Activated T-cell treated with anti-CD3 and anti-CD28 coated beads for 4 hours (primary cell): ENCODE results near the gene NR2E3.
"Not testable (repeated sequence)": the region's sequence is repeated elsewhere in the genome, so short reads cannot be mapped to it uniquely, and the experiment has no call there.

ENCODE experiments used
- DNase-seq: peaks from one replicate; pipeline ENCODE4 v3.0.0-alpha.2; 2020

The NR2E3 gene

DNA sequence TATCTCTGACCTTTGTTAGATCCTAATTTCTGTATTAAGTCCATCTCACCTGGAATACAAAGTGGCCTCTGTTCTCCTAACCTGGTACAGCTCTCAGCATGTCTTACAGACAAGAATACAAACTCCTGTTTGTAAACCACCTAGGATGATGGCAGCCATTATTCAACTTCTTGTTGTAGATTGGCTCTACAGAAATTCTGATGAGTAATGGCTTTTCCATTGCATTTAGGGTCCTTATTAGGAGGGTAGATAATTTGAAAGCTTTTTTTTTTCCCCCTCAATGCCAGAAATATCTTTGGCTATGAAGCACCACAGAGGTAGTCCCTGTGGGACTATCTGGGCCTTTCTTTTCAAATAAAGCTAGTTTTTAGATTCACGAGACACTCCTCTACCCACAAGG, 9.8 kb downstream of the NR2E3 start:
- DNase-seq = no peak

DNA sequence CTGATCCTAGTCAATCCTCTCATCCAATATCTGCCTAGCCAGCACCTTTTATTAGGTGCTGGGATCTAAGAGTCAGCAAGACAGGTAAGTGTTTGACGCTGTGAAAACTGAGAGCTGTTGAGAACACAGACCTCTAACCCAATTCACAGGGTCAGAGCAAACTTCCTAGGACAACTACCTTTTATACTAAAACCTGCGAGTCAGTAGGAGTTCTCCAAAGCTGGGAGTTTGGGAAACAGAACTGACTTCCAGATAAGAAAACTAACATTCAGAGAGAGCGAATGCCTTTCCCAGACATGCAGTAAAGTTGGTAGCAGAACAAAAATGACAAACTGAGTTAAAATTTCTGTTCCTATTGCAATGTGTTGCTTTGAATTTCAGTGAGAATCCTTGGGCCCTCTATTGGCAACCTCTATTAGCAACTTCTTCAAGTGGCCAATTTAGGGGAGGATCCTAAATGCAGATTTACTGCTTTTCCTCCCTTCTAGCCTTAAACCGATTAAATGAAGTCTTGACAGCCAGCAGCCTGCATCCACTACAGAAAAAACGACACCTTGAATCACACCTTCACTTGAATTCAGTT, 11.3 kb downstream of the NR2E3 start:
- DNase-seq = no peak

DNA sequence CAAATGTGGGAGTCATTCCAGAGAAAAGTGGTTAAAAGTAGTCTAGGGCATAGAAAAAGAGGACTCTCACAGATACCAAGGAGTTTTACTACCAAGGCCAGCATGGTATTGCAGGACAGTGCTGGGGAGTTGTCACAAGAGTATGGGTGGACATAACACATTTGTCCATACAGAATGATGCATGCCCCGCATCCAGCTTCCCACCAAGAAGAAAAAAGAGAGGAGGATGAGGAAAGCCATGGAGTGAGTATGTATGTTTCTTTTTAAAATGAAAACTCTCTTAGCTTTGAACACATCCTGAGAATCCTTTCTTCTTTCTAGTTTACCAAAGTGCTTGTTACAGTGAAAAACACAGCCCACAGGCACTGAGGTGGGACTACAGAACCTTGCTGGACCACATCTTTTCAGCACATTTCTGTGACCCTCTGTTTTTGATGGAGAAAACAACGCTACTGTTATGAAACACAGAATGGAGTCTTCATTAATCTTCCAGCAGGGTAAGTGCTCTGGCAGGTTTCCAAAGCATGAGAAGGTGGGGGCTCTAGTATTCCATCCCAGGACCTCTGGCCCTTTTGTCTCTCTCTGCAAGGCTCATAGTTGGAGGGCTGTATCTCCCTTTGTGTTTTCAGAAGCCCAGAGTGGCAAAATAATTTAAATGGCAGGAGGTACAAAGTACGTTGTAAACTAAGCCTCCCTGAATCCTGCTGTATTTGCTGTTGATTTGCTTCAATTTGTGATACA, 12.7 kb downstream of the NR2E3 start:
- DNase-seq = no peak

DNA sequence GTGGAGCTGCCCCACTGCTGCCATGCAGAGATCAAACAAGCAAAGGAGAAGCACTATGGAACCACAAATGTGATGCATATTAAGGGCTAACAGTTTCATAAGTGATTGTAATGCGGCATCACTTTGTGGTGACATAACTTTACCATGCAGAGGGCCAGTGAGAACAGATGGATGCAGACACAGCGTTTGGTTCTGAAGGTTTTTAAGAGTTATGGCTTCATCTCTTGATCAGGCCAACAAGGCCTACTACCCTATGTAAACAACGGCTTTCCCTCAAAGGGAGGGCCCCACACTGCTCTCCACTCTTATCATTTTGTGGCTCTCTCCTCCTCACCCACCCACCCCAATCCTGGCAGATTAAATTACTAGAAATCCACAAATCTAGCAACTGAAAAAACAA, 13.4 kb downstream of the NR2E3 start:
- no peak for DNase-seq

DNA sequence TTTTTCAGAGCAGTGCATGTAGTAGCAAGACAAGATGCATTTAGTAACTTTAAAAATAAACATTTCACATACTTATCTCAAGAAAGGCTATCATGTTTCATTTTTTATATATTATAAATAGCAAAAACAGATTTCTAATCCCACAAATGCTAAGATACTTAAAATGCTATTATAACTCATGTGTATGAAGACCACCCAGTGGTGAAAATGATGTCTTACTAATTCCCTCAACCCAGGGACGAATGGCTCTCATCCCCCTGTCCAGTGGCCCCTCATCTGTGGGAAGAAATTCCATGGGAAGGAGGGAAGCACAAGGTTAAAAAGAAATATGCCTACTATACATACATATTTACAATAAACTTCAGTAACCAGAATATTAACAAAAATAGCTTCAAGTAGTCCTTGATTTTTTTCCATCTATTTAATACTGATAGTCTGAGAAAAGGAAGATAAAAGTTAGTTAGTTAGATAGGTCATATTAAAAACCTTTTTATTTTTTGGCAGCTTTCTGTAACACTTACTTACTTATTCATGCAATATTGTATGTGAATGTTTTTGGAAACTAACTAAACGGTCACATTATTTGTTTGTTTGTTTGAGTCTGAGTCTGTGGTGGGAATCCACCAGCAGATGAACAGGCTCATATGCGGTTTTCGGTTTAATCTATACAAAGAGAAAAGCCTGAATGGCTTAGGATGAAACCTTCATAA, 14.8 kb downstream of the NR2E3 start:
- no peak for DNase-seq

DNA sequence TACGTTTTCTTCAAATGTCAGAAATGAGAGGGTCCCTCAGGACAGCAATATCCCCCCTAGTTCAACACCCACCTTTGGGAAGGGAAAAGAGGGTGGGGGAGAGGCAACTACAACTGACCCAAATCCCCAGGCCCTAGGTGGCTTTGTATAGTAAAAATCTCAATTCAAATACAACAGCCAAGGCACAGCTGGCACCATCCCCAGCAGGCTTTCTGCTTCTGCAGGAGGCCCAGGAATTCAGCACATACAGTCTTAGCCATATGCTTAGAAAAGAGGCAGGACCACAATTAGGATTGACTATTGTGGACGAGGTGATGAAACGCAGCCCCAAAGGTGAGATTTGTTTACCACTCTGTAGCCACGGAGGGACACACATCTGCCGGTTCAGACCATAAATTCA, 15.8 kb downstream of the NR2E3 start:
- no peak for DNase-seq

DNA sequence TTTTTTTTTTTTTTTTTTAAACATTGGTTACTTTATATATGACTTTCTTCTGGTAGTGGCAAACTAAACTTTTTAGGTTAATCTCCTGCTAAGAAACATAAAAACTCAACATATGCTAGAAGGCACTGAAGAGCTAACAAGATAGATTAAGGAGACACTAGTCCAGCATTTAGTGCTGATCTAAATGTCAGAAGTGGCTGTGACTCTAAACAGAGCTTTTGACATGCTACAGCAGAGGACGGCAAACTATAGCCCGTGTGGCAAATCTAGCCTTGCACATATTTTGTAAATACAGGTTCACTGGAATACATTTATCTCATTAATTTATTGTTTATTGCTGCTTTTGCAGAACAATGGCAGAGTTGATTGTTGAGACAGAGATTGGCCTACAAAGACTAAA, 20.6 kb downstream of the NR2E3 start:
- no peak for DNase-seq

DNA sequence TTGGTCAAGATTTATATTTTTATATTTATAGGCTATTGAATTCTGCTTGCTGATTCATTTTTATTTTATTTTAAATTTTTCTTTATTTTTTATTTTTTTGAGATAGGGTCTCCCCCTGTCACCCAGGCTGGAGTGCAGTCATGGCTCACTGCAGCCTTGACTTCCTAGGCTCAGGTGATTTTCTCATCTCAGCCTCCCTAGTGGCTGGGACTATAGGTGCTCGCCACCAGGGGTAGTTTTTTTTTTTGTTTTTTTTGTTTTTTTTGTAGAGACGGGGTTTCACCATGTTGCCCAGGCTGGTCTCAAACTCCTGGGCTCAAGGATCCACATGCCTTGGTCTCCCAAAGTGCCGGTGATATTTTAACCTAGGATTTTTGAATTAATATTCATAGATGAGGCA, 31.2 kb downstream of the NR2E3 start:
- DNase-seq = no peak

DNA sequence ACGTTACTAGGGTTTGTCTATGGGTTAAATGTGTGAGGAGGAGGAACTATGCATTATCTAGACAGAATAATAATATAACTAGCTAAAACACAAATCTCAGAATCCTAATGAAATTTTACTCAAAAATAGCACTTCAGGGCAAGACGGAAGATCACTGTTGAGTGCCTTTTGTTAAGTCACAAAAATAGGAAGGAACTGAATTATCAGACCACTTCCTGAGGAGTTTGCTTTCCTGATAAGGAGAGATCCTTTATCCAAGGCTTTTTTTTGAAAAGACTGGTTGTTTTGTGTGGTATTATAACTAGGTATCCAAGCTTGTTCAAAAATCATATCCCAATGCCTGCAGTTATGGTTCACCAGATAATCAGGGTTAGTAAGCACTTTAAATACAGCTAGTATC, 34.6 kb downstream of the NR2E3 start:
- no peak for DNase-seq

DNA sequence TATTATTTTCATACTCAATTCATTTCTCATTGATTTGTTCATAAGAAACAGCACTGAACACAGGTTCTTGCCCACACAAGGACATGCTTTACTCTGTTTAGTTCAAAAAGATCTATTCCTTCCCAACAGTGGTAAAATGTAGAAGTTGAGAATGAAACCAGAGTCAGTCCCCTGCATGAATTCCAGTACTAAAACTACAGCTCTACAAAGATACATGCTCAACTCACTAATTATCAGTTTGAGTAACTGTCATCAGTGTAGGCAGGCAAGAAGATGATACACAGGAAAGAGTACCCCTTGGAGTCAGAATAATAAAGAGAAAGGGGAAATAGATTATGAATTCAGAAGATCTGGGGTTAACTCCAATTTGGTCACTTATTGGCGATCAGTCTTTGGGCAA, 43.2 kb downstream of the NR2E3 start:
- DNase-seq = no peak

DNA sequence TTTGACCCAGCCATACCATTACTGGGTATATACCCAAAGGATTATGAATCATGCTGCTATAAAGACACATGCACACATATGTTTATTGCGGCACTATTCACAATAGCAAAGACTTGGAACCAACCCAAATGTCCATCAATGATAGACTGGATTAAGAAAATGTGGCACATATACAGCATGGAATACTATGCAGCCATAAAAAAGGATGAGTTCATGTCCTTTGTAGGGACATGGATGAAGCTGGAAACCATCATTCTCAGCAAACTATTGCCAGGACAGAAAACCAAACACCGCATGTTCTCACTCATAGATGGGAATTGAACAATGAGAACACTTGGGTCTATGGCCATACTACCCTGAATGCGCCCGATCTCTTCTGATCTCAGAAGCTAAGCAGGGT, 47.9 kb downstream of the NR2E3 start:
- DNase-seq = not testable (repeated sequence)
